Measurements from ENCODE around the gene CAMKK1. TPM values are rescaled to one million over a fixed set of nuclear protein-coding genes. Genes with fewer than 3 reads are reported as not detected.

CAMKK1 gene
- polyA plus RNA-seq, 2 of the 4 experiments (the other 2 are of a cell fraction), result 6.9 to 14.8 TPM

DNA sequence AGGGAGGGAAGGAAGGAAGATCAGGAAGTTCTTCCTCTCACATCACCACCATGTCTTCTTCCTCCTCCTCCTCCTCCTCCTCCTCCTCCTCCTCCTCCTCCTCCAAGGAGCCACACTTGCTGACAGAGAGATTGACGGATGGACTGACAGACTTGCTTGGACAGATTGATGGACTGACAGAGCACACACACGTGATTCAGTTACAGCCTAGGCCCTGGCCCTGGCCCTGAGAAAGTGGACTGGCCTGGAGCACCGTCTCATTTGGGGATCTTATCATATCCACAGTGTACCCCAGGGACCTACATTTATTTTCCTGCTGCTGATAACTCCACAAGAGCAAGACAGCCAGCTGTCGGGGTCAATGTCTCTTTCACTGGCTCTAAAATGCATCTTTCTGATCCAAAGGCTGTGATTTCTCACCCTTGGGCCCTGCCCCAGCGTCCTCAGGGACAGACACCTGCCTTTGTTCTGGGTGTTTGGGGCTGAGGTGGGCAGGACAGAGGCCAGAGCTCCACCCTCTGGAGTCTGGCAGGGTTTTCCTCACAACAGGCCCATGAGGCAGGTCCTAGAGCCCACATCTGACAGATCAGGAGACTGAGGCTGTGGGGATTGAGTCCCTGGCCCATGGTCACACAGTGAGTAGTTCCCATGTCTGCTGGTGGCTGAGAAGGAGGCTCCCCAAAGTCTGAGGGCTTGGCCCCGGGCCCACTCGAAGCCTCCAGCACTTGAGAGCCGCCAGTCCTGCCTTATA, 25.7 kb upstream of the CAMKK1 start (continued):
- TF ChIP-seq, protein P1, sequence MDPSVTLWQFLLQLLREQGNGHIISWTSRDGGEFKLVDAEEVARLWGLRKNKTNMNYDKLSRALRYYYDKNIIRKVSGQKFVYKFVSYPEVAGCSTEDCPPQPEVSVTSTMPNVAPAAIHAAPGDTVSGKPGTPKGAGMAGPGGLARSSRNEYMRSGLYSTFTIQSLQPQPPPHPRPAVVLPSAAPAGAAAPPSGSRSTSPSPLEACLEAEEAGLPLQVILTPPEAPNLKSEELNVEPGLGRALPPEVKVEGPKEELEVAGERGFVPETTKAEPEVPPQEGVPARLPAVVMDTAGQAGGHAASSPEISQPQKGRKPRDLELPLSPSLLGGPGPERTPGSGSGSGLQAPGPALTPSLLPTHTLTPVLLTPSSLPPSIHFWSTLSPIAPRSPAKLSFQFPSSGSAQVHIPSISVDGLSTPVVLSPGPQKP (IDR thresholded peaks at IDR 0.05; ENCODE audit: low read depth, low read length), result no peak
- TF ChIP-seq HDAC2 (IDR thresholded peaks at IDR 0.05), result no peak
- no peak for TF ChIP-seq ZSCAN20 (CRISPR knock-in tag; IDR thresholded peaks at IDR 0.05)
- TF ChIP-seq FOSL2 (IDR thresholded peaks at IDR 0.05), result no peak
- TF ChIP-seq FOSL2 (CRISPR knock-in tag; IDR thresholded peaks at IDR 0.05), result no peak
- TF ChIP-seq CBX8 (IDR thresholded peaks at IDR 0.05), result no peak
- no peak for TF ChIP-seq CEBPB (IDR thresholded peaks at IDR 0.05)

DNA sequence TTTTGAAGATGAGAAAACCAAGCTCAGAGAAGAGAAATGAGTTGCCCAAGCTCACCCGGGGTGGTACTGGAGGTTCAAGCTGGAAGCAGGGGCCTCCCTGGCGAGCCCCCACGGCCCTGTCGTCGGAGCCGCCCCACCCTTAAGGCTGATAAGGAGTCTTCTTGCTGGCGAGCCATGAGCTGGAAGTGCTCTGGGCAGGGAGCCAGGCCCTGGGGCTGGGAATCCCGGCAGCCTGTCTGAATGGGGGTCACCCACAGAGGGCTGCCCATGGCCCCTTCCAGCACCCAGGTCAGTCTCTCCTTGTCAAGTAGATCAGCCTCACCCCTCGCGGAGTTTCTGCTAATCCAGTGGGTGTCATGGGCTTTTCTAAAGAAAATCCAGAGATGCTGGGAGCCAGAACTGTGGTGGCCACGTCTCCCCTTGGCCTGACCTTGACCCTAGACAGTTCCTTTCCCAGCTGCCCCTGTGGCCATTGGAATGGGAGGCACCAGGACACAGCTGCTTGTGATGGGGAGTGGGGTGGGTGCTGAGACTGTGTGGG, 24.6 kb upstream of the CAMKK1 start:
- FAIRE-seq, result no peak
- H3K4me2 ChIP-seq, result peak overlapping the region; percentile 29; the same call in 2 of the 3 replicates
- ChIA-PET POLR2A (no interaction called here), CTCF (interaction anchor here (1.0 to 13.0 kb wide), 12 partner anchors 11 to 869 kb away, joined by 3 to 256 read pairs (median 6); partner anchors contain the start of genes CAMKK1 and NCBP3)
- no peaks in the 10 kb centered on the region for H3K9me3 ChIP-seq
- WGBS (ENCODE audit: missing lambda C conversion rate), result 62% methylated on average over 11 of the region's 11 CpGs
- H3K27ac ChIP-seq, result peak overlapping the region in 1 of 2 experiments; percentile 46; a peak in 1 of 6 replicates
- TF ChIP-seq EP300 (IDR thresholded peaks at IDR 0.05), result no peak
- no peak for TF ChIP-seq RAD21 (conservative IDR thresholded peaks at IDR 0.05 in 1 of 2, IDR thresholded peaks at IDR 0.05 in 1 of 2)
- no peak for TF ChIP-seq TP53 (CRISPR knock-in tag; IDR thresholded peaks at IDR 0.05)
- TF ChIP-seq, protein P2, sequence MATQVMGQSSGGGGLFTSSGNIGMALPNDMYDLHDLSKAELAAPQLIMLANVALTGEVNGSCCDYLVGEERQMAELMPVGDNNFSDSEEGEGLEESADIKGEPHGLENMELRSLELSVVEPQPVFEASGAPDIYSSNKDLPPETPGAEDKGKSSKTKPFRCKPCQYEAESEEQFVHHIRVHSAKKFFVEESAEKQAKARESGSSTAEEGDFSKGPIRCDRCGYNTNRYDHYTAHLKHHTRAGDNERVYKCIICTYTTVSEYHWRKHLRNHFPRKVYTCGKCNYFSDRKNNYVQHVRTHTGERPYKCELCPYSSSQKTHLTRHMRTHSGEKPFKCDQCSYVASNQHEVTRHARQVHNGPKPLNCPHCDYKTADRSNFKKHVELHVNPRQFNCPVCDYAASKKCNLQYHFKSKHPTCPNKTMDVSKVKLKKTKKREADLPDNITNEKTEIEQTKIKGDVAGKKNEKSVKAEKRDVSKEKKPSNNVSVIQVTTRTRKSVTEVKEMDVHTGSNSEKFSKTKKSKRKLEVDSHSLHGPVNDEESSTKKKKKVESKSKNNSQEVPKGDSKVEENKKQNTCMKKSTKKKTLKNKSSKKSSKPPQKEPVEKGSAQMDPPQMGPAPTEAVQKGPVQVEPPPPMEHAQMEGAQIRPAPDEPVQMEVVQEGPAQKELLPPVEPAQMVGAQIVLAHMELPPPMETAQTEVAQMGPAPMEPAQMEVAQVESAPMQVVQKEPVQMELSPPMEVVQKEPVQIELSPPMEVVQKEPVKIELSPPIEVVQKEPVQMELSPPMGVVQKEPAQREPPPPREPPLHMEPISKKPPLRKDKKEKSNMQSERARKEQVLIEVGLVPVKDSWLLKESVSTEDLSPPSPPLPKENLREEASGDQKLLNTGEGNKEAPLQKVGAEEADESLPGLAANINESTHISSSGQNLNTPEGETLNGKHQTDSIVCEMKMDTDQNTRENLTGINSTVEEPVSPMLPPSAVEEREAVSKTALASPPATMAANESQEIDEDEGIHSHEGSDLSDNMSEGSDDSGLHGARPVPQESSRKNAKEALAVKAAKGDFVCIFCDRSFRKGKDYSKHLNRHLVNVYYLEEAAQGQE (IDR thresholded peaks at IDR 0.05), result no peak
- no peak for TF ChIP-seq EHF (CRISPR knock-in tag; IDR thresholded peaks at IDR 0.05)
- TF ChIP-seq FOSL2 (IDR thresholded peaks at IDR 0.05), result no peak
- no peak for TF ChIP-seq FOSL2 (CRISPR knock-in tag; IDR thresholded peaks at IDR 0.05)
- TF ChIP-seq FOSB (CRISPR knock-in tag; IDR thresholded peaks at IDR 0.05), result no peak
- TF ChIP-seq GATA3 (IDR thresholded peaks at IDR 0.05; ENCODE audit: borderline replicate concordance), result no peak
- no peak for TF ChIP-seq ZSCAN20 (CRISPR knock-in tag; IDR thresholded peaks at IDR 0.05)
- TF ChIP-seq, protein P3, sequence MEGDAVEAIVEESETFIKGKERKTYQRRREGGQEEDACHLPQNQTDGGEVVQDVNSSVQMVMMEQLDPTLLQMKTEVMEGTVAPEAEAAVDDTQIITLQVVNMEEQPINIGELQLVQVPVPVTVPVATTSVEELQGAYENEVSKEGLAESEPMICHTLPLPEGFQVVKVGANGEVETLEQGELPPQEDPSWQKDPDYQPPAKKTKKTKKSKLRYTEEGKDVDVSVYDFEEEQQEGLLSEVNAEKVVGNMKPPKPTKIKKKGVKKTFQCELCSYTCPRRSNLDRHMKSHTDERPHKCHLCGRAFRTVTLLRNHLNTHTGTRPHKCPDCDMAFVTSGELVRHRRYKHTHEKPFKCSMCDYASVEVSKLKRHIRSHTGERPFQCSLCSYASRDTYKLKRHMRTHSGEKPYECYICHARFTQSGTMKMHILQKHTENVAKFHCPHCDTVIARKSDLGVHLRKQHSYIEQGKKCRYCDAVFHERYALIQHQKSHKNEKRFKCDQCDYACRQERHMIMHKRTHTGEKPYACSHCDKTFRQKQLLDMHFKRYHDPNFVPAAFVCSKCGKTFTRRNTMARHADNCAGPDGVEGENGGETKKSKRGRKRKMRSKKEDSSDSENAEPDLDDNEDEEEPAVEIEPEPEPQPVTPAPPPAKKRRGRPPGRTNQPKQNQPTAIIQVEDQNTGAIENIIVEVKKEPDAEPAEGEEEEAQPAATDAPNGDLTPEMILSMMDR (IDR thresholded peaks at IDR 0.05), result no peak
- TF ChIP-seq BHLHE40 (IDR thresholded peaks at IDR 0.05; ENCODE audit: low read depth, low read length), result no peak
- no peak for TF ChIP-seq JUNB (IDR thresholded peaks at IDR 0.05)
- TF ChIP-seq RNF2 (IDR thresholded peaks at IDR 0.05; ENCODE audit: borderline replicate concordance, low read depth), result no peak
- no peak for DNase-seq (ENCODE audit: low read depth in 1 of 2, low spot score in 1 of 2)
- peaks cover 21% of the 10 kb centered on the region; the same call in 2 of the 3 replicates for H3K4me1 ChIP-seq
- ATAC-seq, result no peak
- H3K4me3 ChIP-seq, result no peak overlapping the region
